Nephron progenitor cell (in vitro differentiated cells): ENCODE measurements around the gene CCDC141.

Experiments
- DNase-seq: peaks from one replicate; pipeline ENCODE4 v3.0.0; 2021
- H3K27ac Mint-ChIP-seq: 2 replicates; pipeline ENCODE4 v1.8.0; 2021; ENCODE audit warnings: mild to moderate bottlenecking, moderate library complexity, mixed read lengths
- H3K27me3 Mint-ChIP-seq: 2 replicates; pipeline ENCODE4 v1.8.0; 2021; ENCODE audit warnings: mild to moderate bottlenecking, low read depth, mixed read lengths; ENCODE audit not compliant: poor library complexity
- H3K36me3 Mint-ChIP-seq: 2 replicates; pipeline ENCODE4 v1.8.0; 2021; ENCODE audit warnings: low read depth, mixed read lengths
- H3K4me1 Mint-ChIP-seq: 2 replicates; pipeline ENCODE4 v1.8.0; 2021; ENCODE audit warnings: mixed read lengths
- H3K4me3 Mint-ChIP-seq: 2 replicates; pipeline ENCODE4 v1.8.0; 2021; ENCODE audit warnings: mild to moderate bottlenecking, moderate library complexity, mixed read lengths
- H3K9me3 Mint-ChIP-seq: 2 replicates; pipeline ENCODE4 v1.8.0; 2021; ENCODE audit warnings: mild to moderate bottlenecking, moderate library complexity, mixed read lengths
- TF ChIP-seq, protein P1 (sequence below): fragments of 200-600 bp; sonication (generic); IDR thresholded peaks from 2 replicates; pipeline ENCODE4 v1.5.0; 2021; ENCODE audit warnings: antibody characterized with exemption

CCDC141 gene

DNA sequence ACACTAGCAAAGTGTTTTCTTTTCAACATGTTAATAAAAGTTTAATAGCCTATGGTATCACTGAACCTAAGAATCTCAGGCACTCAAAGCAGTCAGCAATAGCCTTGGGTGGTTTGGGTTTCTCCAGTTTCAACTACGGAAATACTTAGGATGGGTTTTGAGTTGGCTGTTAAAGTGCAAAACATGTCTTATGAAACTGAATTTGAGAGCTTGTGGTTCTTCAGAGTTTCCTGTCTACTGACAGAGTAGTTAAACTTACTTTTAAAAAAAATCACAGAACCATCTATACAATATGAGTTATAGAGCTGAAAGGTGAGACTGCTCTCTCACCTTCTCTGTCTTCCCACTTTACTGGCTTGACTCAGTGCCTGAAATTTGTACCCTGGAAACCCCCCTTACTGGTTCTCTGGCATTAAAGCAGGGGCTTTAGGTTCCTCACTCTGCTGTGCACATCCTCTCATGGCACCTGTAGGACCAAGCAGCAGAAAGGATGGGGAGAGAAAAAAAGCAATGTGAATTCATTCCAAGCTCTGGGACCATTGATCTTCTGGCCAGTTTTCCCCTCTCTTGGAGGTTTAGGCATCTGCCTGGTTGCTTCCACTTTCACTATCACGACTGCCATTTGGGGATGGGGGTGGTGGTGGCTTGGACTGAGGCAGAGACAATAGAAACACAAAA lies 18.1 kb downstream of the CCDC141 start:
- TF ChIP-seq, protein P1, sequence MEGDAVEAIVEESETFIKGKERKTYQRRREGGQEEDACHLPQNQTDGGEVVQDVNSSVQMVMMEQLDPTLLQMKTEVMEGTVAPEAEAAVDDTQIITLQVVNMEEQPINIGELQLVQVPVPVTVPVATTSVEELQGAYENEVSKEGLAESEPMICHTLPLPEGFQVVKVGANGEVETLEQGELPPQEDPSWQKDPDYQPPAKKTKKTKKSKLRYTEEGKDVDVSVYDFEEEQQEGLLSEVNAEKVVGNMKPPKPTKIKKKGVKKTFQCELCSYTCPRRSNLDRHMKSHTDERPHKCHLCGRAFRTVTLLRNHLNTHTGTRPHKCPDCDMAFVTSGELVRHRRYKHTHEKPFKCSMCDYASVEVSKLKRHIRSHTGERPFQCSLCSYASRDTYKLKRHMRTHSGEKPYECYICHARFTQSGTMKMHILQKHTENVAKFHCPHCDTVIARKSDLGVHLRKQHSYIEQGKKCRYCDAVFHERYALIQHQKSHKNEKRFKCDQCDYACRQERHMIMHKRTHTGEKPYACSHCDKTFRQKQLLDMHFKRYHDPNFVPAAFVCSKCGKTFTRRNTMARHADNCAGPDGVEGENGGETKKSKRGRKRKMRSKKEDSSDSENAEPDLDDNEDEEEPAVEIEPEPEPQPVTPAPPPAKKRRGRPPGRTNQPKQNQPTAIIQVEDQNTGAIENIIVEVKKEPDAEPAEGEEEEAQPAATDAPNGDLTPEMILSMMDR = no peak
- H3K9me3 Mint-ChIP-seq = peaks cover 19% of the 10 kb centered on the region
- no peak for DNase-seq
- peaks cover 13% of the 10 kb centered on the region for H3K36me3 Mint-ChIP-seq
- peaks cover 7% of the 10 kb centered on the region for H3K4me1 Mint-ChIP-seq
- H3K27me3 Mint-ChIP-seq = peaks cover 2% of the 10 kb centered on the region
- H3K27ac Mint-ChIP-seq = no peak overlapping the region
- H3K4me3 Mint-ChIP-seq = no peak overlapping the region

DNA sequence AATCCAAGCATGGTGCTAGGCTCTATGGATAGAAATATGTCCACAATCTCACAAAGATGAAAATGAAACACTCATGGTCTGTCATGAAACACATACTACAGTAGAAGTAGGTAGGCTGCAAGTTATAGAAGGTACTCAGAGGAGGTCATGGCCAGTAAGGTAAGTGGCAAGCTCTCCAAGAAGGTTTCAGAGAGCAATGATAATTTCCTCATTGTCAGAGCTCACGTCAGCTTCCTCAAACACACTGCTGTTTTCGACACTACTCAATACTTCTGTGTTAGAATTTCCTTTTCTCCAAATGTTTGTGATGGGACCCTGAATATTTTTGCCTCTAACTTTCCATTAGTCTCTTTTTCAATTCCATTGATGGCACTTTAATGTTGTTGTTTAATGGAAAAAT lies 25.5 kb downstream of the CCDC141 start:
- H3K27ac Mint-ChIP-seq = no peak overlapping the region
- TF ChIP-seq, protein P1 = no peak
- H3K36me3 Mint-ChIP-seq = peaks cover 24% of the 10 kb centered on the region
- DNase-seq = no peak
- H3K4me3 Mint-ChIP-seq = no peak overlapping the region
- H3K9me3 Mint-ChIP-seq = peaks cover 31% of the 10 kb centered on the region
- H3K4me1 Mint-ChIP-seq = peaks cover 5% of the 10 kb centered on the region
- peaks cover 2% of the 10 kb centered on the region for H3K27me3 Mint-ChIP-seq

DNA sequence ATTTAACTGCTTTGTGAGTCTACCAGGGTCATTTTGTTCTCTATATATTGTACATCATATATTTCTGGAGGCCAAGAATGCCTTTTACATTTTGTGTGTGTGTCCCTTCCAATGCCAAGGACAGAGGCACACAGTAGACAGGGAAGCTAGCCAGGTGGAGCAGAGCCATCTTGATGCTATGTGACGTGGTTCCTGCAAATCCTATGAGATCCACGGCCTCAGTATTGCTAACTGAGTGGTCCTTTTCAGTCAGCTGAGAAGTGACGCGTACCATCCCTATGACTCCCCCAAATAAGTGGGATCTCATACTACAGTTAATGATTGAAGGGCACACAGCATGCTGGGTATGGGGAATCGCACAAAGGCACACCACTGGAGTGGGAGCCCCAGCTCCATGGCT lies 27.3 kb downstream of the CCDC141 start:
- no peak for DNase-seq
- Mint-ChIP-seq H3K27ac (no peak overlapping the region), H3K36me3 (peaks cover 17% of the 10 kb centered on the region), H3K4me1 (peaks cover 5% of the 10 kb centered on the region), H3K4me3 (no peak overlapping the region), H3K9me3 (peaks cover 19% of the 10 kb centered on the region), H3K27me3 (peaks cover 2% of the 10 kb centered on the region)
- TF ChIP-seq, protein P1 = no peak

DNA sequence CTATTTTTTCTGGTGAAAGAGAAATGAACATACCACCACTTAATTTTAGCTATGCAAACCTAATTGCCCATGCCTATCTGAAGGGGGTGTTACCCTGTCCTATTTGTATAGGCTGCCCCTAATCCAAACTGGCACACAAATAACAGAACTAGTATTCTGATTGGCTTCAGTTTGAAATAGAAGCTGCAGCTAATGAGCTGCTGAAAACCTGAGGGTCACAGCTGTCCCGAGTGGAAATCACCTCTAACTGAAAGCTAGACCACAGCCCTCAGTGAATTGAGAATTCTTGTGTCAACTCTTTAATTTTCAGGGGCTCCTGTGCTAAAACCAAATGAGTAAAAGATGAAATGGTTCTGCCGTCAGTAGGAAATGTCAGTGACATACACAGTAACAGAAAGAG lies 28.7 kb downstream of the CCDC141 start:
- no peak overlapping the region for H3K4me3 Mint-ChIP-seq
- H3K36me3 Mint-ChIP-seq = peaks cover 6% of the 10 kb centered on the region
- peaks cover 6% of the 10 kb centered on the region for H3K9me3 Mint-ChIP-seq
- H3K4me1 Mint-ChIP-seq = peaks cover 5% of the 10 kb centered on the region
- H3K27me3 Mint-ChIP-seq = no peaks in the 10 kb centered on the region
- DNase-seq = no peak
- H3K27ac Mint-ChIP-seq = no peak overlapping the region
- TF ChIP-seq, protein P1 = no peak

DNA sequence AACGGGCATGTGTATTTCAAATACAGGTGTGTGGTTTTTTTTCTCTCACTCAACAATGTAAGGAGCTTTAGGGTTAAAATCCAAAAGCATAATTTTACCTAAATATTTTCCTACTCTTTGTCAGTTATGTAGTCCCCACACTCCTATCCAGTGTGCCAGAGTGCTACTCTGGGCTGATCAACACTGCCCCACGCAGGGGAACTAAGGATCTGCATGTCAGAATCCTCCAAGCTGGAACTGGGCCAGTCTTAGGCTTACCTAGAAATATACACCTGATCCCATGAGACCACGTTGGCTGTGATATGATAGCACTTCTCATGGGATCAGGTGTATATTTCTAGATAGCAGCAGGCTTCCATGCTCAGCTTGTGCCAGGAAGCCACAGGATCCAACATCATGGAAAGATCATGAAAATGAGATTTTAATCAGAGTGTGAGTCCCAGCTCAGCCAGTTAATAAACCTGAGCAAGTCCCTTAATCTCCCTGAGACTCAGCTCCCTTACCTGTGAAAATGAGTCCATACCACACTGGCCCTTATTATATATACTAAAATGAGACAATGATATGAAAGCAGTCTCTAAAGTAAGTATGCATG lies 29.7 kb downstream of the CCDC141 start:
- H3K4me1 Mint-ChIP-seq = peaks cover 5% of the 10 kb centered on the region
- TF ChIP-seq, protein P1 = peak; percentile 51
- H3K36me3 Mint-ChIP-seq = peaks cover under 1% of the 10 kb centered on the region
- H3K27me3 Mint-ChIP-seq = no peaks in the 10 kb centered on the region
- H3K9me3 Mint-ChIP-seq = no peaks in the 10 kb centered on the region
- no peak overlapping the region for H3K27ac Mint-ChIP-seq
- H3K4me3 Mint-ChIP-seq = no peak overlapping the region
- DNase-seq = peak; percentile 42

DNA sequence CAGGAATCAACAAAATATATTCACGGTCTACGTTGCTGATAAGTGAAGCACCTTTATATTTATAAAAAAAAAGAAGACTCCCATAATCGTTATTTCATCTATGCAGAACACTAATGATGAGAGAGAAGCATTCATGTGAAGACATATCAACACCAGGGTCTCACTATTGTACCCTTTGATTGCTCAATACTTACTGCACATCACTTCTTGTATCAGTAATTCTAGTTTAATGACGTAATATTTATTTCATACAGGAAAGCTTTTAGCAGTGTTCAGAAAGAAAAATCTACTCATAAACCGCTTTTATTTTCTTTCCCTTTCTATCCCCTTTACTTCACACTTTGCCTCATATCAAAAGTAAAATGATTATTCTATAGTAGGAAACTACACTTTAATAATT lies 30.7 kb downstream of the CCDC141 start:
- peaks cover 6% of the 10 kb centered on the region for H3K9me3 Mint-ChIP-seq
- H3K4me3 Mint-ChIP-seq = no peak overlapping the region
- peaks cover 4% of the 10 kb centered on the region for H3K36me3 Mint-ChIP-seq
- no peaks in the 10 kb centered on the region for H3K27me3 Mint-ChIP-seq
- no peak overlapping the region for H3K27ac Mint-ChIP-seq
- H3K4me1 Mint-ChIP-seq = peaks cover 5% of the 10 kb centered on the region
- no peak for DNase-seq
- TF ChIP-seq, protein P1 = no peak
